ENCODE measurements around the gene CBFA2T2.
A peak's percentile ranks its signal among the peaks of the same experiment; 100 is the strongest.
"Not testable (repeated sequence)": the region's sequence is repeated elsewhere in the genome, so short reads cannot be mapped to it uniquely, and the experiment has no call there.

The CBFA2T2 gene

GRCh38 chr20:33636776-33637175 lies 146.9 kb downstream of the CBFA2T2 start:
- DNase-seq = no peak
- H3K36me3 ChIP-seq = peaks cover 68% of the 10 kb centered on the region
- no peak for TF ChIP-seq CTCF (IDR thresholded peaks at IDR 0.05; ENCODE audit: low read depth, low read length)
- no peaks in the 10 kb centered on the region for H3K27me3 ChIP-seq (ENCODE audit: insufficient read depth, low read depth, severe bottlenecking)
- H3K9me3 ChIP-seq (ENCODE audit: severe bottlenecking) = no peaks in the 10 kb centered on the region
- no peak overlapping the region for H3K4me3 ChIP-seq (ENCODE audit: low read depth, low read length)
- no peak overlapping the region for H3K27ac ChIP-seq

DNA sequence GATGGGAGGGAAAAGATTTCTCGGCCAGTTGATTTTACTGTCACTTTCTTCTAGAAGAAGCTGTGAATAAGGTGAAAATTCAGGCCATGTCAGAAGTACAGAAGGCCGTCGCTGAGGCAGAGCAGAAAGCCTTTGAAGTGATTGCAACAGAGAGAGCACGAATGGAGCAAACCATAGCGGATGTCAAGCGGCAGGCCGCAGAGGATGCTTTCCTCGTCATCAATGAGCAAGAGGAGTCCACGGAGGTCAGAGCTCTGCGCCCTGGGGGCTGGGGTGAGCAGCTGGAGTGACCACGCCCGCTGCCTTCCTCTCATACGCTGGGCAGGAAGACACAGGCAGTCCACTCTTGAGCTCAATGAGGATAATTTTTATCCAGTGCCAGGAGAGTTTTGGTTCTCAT lies 150.4 kb downstream of the CBFA2T2 start:
- Histone ChIP-seq H3K27me3 (ENCODE audit: insufficient read depth, low read depth, severe bottlenecking) (no peaks in the 10 kb centered on the region), H3K36me3 (peaks cover 70% of the 10 kb centered on the region), H3K9me3 (ENCODE audit: severe bottlenecking) (no peaks in the 10 kb centered on the region), H3K4me3 (ENCODE audit: low read depth, low read length) (no peak overlapping the region), H3K27ac (no peak overlapping the region)
- no peak for TF ChIP-seq CTCF (IDR thresholded peaks at IDR 0.05; ENCODE audit: low read depth, low read length)
- DNase-seq = no peak

DNA sequence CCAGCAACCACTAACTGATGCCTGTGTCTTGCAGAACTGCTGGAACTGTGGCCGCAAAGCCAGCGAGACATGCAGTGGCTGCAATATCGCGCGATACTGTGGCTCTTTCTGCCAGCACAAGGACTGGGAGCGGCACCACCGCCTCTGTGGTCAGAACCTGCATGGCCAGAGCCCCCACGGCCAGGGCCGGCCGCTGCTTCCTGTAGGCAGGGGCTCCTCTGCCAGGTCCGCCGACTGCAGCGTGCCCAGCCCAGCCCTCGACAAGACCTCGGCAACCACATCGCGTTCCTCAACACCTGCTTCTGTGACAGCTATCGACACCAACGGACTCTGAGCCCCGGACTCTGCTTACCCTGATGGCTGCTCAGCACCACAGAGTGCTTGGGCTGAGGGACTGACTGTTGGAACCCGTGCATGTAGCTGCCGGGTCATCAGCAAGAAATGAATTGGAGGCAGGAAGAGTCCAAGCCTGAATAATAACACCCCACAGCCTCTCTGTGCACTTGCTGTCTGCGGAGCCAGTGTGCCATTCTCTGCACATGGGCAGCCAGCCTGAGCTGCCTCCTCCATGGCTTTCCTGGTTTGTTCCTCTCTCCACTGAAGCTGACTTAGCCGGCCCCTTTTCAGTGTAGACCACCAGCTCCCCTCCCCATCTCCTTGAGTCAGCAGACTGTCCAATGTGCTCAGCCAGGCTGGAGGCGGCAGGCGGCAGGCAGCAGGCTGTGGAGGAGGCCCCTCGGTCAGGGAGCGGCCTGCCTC lies 154.6 kb downstream of the CBFA2T2 start:
- Histone ChIP-seq H3K4me3 (ENCODE audit: low read depth, low read length) (no peak overlapping the region), H3K27ac (no peak overlapping the region), H3K9me3 (ENCODE audit: severe bottlenecking) (no peaks in the 10 kb centered on the region), H3K27me3 (ENCODE audit: insufficient read depth, low read depth, severe bottlenecking) (no peaks in the 10 kb centered on the region), H3K36me3 (peaks cover 55% of the 10 kb centered on the region)
- no peak for TF ChIP-seq CTCF (IDR thresholded peaks at IDR 0.05; ENCODE audit: low read depth, low read length)
- DNase-seq = no peak

GRCh38 chr20:33645072-33645358 lies 155.1 kb downstream of the CBFA2T2 start:
- Histone ChIP-seq H3K27me3 (ENCODE audit: insufficient read depth, low read depth, severe bottlenecking) (no peaks in the 10 kb centered on the region), H3K4me3 (ENCODE audit: low read depth, low read length) (no peak overlapping the region), H3K27ac (no peak overlapping the region), H3K9me3 (ENCODE audit: severe bottlenecking) (no peaks in the 10 kb centered on the region), H3K36me3 (peaks cover 50% of the 10 kb centered on the region)
- TF ChIP-seq CTCF (IDR thresholded peaks at IDR 0.05; ENCODE audit: low read depth, low read length) = no peak
- DNase-seq = no peak

DNA sequence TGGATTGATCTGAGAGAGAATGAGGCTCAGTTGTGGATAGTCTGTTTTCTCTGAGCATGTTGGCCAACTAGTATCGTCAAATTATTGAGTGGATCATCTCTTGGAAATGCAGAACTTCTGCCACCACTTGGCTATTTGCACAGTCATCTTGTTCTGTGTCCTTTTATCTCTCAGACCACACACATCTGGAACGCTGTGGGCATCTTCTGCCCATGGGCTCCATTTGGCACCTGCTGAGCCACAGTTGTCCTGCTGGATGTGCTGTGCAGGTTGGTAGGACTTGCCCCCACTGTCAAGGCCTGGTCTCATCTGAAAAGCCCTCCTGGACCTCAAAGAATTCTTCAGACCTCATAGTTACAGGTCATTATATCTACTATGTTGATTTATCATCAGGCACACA lies 155.5 kb downstream of the CBFA2T2 start:
- TF ChIP-seq CTCF (IDR thresholded peaks at IDR 0.05; ENCODE audit: low read depth, low read length) = no peak
- Histone ChIP-seq H3K36me3 (peaks cover 46% of the 10 kb centered on the region), H3K9me3 (ENCODE audit: severe bottlenecking) (no peaks in the 10 kb centered on the region), H3K27ac (no peak overlapping the region), H3K27me3 (ENCODE audit: insufficient read depth, low read depth, severe bottlenecking) (no peaks in the 10 kb centered on the region), H3K4me3 (ENCODE audit: low read depth, low read length) (no peak overlapping the region)
- DNase-seq = no peak

- H3K27ac ChIP-seq = no peak overlapping the region
- H3K36me3 ChIP-seq = peaks cover 39% of the 10 kb centered on the region
- TF ChIP-seq CTCF (IDR thresholded peaks at IDR 0.05; ENCODE audit: low read depth, low read length) = no peak
- DNase-seq = no peak
- H3K27me3 ChIP-seq (ENCODE audit: insufficient read depth, low read depth, severe bottlenecking) = no peaks in the 10 kb centered on the region
- H3K4me3 ChIP-seq (ENCODE audit: low read depth, low read length) = no peak overlapping the region
- H3K9me3 ChIP-seq (ENCODE audit: severe bottlenecking) = no peaks in the 10 kb centered on the region
Measured at GRCh38 chr20:33646191-33646590, 156.3 kb downstream of the CBFA2T2 start.

DNA sequence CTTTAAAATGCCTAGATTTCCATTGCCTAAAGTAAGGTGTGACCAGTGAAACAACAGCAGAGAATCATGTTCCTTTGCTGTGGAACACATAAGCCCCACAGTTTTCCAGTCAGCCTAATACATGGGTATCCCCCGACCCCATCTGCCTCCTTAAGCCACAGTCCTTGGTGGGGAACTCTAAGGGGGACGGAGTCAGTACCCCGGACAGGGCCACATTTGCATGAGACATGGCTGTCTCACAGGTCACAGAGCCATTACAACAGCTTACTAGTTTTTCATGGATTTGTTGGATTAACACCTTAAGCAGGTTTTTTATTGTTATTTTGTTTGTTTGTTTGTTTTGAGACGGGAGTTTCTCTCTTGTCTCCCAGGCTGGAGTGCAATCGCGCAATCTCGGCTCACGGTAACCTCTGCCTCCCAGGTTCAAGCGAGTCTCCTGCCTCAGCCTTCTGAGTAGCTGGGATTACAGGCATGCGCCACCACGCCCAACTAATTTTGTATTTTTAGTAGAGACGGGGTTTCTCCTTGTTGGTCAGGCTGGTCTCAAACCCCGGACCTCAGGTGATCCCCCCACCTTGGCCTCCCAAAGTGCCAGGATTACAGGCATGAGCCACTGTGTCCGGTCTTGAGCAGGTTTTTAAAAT lies 157.2 kb downstream of the CBFA2T2 start:
- not testable (repeated sequence) for H3K9me3 ChIP-seq (ENCODE audit: severe bottlenecking); DNase-seq; H3K27me3 ChIP-seq (ENCODE audit: insufficient read depth, low read depth, severe bottlenecking); H3K4me3 ChIP-seq (ENCODE audit: low read depth, low read length)
- Histone ChIP-seq H3K36me3 (peaks cover 33% of the 10 kb centered on the region), H3K27ac (peak overlapping the region; percentile 88)
